Measurements from ENCODE around the gene SPDYE4.

The SPDYE4 gene

DNA sequence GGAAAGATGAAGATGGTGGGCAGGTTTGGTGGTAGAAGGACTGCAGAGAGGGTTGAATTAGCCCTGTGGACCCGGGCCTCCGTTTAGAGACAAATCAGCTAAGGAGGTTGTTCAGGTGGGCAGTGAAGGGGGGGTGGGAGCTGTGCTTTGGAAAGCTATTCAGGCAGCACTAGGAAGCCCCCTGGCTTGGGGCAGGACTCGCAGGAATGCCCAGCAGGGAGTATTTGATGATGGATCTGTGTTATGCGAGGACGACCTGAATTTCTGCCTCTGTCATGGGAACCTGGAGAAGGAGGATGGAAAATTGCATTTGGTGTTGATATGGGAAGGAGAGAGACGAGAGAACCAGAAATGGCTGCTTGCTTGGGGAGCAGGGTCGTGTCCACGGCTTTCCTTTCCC, 3.5 kb downstream of the SPDYE4 start:
- DNase-seq (ENCODE audit: insufficient read length, low spot score) (no peak), FAIRE-seq (no peak)
- TF ChIP-seq CTCF (IDR thresholded peaks at IDR 0.05; ENCODE audit: insufficient read depth, missing control alignments): no peak

GRCh38 chr17:8753976-8754440, 4.3 kb downstream of the SPDYE4 start:
- FAIRE-seq (no peak), DNase-seq (ENCODE audit: insufficient read length, low spot score) (no peak)
- no peak for TF ChIP-seq CTCF (IDR thresholded peaks at IDR 0.05; ENCODE audit: insufficient read depth, missing control alignments)

GRCh38 chr17:8753136-8753975, 5.0 kb downstream of the SPDYE4 start:
- DNase-seq (ENCODE audit: insufficient read length, low spot score) (no peak), FAIRE-seq (no peak)
- TF ChIP-seq CTCF (IDR thresholded peaks at IDR 0.05; ENCODE audit: insufficient read depth, missing control alignments): no peak

DNA sequence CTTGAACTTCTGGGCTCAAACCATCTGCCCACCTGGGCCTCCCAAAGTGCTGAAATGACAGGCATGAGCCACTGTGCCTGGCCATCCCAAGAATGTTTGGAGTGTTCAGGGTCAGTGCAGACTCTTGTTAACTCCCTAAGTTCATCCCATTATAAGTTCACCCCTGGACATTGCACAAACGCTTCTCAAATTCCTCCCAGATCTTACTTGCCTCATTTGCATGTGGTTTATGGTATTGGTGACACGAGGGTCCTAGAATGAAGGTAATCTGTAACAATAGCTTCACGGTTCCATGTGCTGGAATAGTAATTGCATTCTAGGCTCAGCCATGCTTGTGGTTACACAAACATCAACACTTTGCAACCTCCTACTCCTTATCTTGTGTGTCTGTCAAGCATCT, 8.7 kb downstream of the SPDYE4 start:
- no peak for FAIRE-seq
- TF ChIP-seq CTCF (IDR thresholded peaks at IDR 0.05; ENCODE audit: insufficient read depth, missing control alignments): no peak
- DNase-seq (ENCODE audit: insufficient read length, low spot score): no peak

DNA sequence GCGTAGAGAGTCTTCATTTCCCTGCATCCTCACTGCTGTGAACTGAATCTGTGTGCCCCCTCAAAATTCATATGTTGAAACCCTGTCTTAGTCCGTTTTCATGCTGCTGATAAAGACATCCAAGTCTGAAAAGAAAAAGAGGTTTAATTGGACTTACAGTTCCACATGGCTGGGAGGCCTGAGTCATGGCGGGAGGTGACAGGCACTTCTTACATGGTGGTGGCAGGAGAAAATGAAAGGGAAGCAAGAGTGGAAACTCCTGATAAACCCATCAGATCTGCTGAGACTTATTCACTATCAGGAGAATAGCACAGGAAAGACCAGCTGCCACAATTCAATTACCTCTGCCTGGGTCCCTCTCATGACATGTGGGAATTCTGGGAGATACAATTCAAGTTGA, 10.6 kb downstream of the SPDYE4 start:
- TF ChIP-seq CTCF (IDR thresholded peaks at IDR 0.05; ENCODE audit: insufficient read depth, missing control alignments): no peak
- FAIRE-seq: no peak
- DNase-seq (ENCODE audit: insufficient read length, low spot score): no peak

DNA sequence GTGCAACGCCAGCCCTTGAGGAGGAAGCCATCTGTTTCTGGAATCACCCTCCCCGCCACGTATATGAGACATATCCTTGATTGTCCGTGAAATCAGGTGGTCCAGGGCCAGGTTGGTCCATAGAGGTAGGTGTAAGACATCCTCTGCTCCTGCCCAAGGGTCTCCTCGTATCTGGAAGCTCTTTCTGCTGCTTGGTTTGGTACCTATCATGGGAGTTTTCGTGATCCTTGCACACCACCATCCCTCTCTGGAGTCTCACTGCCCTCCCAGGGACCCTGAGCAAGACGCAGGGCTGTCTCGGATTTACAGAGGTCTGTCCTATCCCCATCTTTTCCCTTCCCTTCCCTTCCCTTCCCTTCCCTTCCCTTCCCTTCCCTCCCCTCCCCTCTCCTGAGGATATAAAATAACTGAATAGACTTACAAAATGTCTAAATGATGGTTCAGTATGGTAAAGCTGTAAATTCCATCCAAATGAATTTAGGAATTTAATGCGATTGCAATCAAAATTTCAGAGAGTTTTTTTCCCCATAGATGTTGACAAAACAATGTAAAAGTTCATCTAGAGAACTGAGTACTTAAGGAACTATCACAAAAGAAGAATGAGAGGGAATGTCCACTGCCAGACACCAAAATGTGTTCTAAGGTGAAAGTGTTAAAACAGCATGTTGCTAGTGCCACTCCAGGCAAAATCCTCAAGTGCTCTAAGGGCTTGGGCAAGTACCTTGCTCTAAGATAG, 11.7 kb downstream of the SPDYE4 start:
- no peak for TF ChIP-seq CTCF (IDR thresholded peaks at IDR 0.05; ENCODE audit: insufficient read depth, missing control alignments)
- DNase-seq (ENCODE audit: insufficient read length, low spot score) (no peak), FAIRE-seq (no peak)
